HG03060 (cell line): ENCODE results near the gene TXLNB.
"Not testable (repeated sequence)": the region's sequence is repeated elsewhere in the genome, so short reads cannot be mapped to it uniquely, and the experiment has no call there.

ENCODE experiments used
- ATAC-seq: cut with Tn5 transposase; IDR thresholded peaks from one replicate; pipeline ENCODE4 v1.9.1; 2021; ENCODE audit warnings: low read depth, moderate number of reproducible peaks; ENCODE audit not compliant: unreplicated experiment

TXLNB gene

DNA sequence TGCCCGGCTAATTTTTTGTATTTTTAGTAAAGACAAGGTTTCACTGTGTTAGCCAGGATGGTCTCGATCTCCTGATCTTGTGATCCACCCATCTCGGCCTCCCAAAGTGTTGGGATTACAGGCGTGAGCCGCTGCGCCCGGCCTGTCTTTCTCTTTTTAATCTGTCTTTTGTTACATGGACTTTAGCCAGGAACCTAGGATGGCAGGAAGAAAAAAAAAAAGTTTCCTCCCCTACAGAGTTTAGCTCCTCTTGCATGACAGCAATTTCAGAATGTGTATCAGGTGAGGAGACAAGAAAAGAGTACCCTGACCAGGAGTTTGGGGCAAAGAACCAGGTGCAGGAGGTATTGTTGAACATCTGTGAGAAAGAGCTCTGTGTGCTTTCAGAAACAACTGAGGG is 21.4 kb upstream of the TXLNB start:
- ATAC-seq, result no peak

DNA sequence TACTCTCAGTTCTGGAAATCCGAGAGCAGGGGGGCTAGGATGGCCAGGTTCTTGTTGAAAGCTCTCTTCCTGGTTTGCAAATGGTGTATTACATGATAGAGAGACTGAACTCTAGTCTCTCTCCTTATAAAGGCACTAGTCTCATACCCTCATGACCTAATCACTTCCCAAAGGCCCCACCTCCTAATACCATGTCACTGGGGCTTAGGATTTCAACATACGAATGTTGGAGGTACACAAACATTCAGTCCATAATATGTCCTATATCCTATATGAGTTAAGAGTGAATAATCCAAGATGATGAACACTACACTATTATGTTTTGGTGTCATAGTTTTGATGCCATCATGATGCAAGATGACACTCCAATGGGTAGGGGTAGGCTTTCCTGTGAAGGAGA is 20.0 kb upstream of the TXLNB start:
- ATAC-seq, result no peak

DNA sequence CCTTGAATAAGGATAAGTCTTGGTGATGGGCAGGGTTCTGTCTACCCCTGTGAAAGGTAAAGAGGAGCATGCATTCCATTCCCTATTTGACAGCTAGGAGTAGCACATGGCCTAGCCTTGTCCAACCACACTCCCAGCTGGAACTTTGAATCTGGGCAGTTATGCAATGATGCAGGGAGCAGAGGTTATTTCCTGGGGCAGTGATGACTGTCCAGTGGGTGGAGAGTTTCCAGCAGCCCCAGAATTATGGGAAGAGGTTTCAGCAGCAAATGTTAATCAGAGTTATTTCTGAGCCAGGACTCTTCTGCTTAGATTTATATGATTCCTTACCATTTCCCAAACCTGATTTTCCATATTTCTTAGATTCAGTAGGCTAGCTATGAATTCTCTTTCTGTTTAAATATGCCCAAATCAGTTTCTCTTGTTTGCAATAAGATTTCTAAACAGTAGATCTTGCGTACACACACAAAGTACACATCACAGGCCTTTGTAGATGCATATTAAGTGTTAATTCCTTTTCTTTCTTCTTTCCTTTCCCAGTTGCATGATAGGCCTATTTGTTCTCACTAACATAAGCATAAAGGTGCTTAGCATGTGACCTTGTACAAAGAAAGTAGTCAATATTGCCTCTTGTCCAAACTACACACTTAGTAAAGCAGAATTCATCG is 17.3 kb upstream of the TXLNB start:
- ATAC-seq, result no peak

DNA sequence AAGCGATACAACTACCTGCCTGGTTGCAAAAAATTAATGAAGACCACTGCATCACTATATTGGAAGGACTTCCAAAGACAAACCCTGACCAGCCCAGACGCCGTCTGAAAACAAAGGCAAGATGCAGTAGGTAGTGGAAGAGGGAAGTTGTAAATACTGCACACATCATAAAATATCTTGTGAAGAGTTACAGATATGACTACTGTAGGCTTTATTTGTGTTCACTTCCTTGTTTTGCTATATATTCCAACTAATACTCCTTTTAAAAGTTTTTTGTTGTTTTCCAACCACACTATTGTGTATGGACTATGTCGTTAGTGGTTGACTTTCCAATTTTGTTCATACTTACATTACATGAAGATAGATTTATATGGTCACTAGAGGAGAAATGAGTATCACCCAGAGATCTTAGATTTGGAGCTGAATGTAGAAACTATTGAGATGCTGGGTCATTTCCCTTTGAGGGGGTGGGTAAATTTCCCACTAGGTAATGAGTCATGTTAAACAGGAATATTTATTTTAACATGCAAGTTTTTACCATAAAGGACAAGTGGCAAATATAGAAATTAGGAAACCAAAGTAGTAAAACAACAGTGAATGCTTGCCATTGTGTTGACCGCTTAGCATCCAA is 16.6 kb upstream of the TXLNB start:
- no peak for ATAC-seq

DNA sequence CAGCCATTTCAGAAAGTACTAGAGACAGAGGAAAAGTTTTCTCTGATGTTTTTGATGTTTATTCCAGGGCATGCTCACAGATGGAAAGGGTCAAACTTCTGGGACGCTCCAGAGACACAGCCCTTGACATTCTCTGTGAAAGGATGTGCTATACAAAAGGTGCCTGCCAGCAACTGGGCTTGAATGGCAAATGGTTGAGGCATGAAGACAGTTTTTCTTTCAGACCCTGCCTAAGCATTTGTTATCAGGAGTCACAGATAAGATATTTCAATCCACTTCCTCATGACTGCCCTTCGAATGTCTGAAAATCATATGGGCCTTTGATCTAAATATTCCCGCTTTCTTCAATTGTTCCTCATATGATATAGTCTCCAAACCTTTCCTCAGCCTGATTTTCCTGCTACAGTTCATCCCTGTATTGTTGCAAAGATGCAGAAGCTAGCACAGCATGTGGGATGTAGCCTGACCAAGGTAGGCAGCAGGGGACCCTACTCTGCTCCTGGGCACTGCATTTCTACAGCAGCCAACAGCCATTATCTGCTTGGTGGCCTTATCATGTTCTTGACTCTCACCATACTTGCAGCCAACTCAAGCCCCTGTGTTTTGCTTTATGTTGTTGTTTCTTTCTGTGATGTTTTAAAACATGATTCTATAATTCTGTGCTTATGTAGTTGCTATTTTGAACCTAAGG is 14.6 kb upstream of the TXLNB start:
- ATAC-seq, result no peak

DNA sequence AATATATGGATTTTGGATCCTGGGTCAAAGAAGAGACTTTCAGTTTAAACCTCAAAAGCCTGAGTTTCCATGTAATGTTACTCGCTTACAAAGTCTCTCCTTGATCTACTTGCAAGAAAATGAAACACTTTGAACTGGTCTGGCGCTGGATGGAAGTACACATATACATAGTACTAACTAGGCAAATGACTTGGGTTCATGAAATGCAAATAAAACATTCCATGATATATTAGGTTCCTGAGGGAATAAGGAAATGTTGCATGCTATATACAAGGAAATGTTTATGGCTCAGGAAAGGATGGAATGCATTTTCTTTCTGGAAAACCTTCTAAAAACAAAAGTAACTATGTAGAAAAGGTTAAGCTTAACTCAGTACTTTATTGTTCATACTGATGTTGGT is 11.4 kb upstream of the TXLNB start:
- no peak for ATAC-seq

DNA sequence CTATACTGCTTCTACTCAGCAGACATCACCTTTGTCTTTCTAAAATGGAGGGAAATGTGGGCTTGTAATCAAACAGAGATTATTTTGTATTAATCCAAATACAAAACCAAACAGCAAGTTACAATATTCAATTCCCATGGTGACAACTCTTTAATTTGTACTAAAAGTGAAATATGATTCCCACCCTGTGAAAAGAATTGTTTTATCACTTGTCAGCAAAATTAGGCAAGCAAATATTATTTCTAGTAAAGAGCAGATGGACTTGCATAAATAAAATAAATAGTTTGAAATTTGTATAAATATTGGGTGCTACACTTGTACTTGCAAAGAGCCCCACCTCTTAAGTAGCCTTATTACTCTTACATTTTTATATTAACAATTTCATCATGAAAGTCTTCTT is 6.1 kb upstream of the TXLNB start:
- no peak for ATAC-seq

DNA sequence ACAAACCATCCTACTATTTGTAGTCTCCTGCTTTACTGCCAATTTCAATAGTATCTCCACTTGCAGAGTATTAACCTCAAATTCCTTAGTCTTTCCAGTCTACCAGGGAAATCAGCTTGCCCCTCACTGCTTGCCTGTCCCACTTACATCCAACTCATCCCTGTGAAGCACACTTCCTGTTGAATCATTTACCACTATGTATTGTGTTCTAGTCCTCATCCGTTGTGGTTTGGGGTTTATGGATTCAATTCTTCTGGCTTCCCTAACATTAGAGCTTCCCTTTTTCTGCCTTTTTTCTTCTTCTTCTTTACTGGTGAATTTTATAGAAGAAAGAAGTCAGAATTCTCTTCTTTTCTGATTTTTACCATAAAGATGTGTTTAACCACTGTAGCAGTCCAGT is 5.1 kb upstream of the TXLNB start:
- no peak for ATAC-seq

DNA sequence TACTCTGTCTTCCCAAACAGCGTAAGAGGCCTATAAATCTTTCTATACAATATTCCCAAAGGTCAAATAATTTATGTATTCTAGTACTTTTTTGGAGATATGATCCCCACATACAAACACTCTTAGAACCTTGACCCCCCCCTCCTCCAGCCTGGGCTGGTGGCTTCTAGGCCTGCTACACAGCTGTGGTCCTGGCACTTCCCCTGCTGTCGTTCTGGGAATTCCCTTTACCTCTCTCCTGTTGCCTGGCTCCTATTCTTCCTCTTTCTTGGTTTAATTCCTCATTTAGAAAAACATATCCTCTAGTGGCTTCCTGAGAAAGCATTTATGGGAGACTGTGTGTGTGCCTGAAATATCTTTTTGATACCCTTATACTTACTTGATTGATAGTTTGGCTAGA is 4.1 kb upstream of the TXLNB start:
- no peak for ATAC-seq

DNA sequence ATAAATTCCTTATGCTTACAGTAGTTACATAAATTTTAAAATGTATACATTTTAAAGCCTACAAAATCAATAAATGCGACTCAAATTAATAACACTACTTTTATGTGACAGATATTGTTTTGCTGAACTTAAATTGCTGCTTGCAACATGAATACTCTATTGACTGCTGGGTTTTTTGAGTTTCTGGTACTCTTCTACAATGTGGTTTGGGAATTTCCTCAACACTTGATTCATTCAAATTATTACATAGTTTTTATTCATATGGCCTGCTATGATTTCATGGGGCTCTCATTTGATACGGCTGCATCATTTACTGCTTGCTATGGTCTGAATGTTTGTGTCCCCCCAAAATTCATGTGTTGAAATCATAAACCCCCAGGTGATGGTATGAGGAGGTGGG is 2.3 kb upstream of the TXLNB start:
- no peak for ATAC-seq

DNA sequence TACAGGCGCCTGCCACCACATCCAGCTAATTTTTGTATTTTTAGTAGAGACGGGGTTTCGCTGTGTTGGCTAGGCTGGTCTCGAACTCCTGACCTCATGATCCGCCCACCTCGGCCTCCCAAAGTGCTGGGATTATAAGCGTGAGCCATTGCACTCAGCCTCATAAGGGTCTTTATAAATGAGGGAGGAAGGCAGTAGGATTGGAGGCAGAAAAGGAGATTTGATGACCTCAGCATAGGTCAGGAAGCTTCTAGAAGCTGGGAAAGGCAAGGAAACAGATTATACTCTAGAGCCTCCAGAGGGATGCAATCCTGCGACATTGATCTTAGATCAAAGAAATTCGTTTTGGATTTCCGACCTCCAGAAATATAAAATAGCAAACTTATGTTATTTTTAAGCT is 1.4 kb upstream of the TXLNB start:
- not testable (repeated sequence) for ATAC-seq

DNA sequence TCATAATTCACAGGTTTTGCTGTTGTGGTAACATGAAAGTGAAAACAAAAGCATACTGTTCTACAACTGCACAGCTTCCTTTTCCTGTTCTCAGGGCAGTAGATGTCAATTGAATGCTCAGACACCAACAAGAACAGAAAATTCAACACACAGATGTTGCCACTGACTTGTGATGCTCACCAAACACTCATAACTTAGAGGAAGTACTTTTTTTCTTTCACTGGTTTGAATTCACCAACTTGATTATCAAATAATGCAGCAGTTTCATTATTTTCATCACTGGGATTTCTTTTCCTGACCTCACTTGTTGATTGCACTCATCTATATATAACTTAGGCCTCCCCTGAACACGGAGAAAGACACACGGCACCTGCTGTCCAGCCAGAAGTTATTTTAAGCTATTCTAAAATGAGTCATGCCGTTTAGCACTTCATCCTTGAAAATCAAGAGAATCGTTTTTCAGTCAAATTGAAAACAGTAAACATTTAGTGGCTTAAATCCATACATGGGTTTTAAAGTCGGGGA is 949 bp downstream of the TXLNB start:
- peak; percentile 74 for ATAC-seq

DNA sequence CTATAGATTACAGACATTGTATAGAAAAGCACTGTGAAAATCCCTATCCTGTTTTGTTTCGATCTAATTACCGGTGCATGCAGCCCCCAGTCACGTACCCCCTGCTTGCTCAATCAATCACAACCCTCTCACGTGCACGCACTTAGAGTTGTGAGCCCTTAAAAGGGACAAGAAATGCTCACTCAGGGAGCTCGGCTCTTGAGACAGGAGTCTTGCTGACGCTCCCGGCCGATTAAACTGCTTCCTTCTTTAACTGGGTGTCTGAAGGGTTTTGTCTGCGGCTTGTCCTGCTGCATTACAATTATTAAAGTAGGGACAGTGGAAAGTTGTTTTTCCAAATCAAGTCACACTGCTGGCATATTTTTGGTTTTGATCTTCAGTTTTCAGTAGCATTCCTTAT is 2.6 kb downstream of the TXLNB start:
- no peak for ATAC-seq

DNA sequence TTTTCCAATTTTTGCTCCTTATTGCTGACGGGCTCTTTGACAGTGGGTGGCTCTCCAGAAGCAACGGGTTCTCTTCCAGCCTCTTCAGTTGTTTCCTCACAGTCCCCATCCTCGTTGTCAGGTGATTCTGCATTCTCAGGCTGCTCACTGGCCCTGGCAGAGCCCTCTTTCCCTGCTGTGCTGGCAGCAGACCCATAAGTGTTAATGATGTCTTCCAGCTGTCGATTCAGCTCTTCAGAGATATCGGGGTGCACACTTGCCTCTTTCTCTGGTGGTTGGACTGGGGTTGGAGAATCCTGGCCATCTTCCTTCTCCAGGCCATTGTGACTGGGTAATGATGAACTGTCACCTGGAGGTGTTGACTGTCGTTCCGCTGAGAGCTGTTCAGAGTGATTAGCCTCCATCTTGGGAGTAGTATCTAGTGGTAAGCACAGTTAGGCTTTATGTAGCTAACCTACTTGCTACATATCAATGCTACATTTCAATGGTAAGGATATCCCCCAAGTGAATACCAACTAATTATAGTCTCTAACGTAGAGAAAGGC is 3.2 kb downstream of the TXLNB start:
- ATAC-seq, result no peak

DNA sequence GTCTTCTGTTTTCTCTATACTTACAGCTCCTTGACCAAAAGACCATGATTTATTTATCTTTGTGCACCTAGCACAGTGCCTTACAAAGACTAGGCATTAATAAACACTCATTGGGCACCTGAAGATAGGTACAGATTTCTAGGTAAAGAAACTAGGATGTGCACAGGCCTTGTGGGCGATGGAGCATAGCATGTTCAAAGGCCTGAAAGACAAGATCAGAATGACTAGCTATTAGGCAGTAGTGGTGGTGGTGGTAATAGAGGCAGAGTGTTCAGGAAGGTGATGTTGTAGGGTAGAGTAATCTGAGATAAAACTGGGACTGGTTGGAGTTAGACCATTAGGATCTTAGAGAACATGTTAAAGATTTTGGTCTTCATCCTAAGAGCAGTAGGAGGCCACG is 3.9 kb downstream of the TXLNB start:
- no peak for ATAC-seq

DNA sequence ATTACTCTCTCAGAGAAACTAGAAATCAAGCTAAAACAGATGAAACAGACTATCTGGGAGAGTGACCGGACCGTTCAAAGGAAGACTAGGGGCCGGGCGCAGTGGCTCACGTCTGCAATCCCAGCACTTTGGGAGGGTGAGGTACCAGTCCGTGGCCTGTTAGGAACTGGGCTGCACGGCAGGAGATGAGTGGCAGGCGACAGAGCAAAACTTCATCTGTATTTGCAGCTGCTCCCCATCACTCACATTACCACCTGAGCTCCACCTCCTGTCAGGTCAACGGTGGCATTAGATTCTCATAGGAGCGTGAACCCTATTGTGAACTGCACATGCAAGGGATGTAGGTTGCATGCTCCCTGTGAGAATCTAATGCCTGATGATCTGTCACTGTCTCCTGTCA is 5.4 kb downstream of the TXLNB start:
- not testable (repeated sequence) for ATAC-seq

DNA sequence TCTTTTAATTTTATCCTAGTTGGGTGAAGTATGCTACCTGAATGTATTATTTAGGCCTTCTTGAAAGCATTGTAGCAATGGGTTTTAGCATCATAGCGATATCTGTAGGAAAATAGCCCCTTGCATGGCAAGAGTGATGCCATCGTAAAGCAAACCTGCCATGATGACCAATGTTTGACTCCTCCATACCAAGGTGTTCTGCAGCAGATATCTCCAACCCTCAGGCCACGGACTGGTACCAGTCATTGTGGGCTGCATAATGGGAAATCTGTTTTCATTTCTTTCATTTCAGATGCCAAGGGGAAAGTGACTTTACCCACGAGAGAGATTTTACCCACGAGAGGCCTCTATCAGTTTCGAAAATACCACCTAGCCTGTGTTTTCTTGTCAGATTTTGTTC is 6.2 kb downstream of the TXLNB start:
- ATAC-seq, result no peak

DNA sequence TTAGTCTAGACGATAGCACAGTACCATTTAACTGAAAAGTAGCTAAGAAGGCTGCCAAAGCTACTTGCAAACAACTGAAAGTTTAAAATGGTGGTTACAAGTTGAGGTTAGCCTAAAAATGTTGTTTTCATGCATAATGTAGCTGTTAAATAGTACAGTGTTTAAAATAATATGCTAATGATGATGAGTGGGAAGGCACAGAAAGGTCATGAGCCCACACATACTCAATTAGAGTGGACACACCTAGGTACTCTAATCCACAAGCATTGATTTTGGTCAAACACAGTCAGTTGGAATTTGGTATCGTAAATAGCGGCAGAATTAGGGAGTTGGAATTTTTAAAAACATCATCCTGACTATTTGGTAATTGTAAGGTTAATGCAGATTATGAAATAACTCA is 7.0 kb downstream of the TXLNB start:
- no peak for ATAC-seq

DNA sequence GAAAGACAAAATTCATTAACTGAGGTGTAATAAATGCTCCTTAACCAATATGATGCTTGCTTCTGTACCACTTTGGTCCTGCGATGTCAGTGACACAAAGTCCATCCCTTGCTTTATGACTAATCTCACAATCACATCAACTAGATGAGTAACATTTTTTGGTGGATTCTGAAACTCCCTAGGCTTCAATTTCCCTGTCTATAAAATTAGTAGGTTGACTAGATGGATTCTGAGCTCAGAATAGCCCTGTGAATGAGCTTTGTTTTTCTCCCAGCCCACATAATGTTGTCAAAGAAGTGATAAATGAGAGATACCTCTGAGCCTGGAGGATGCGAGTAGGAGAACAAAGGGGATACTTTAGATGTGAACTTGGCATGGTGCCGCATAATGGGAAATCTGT is 9.1 kb downstream of the TXLNB start:
- ATAC-seq, result no peak

DNA sequence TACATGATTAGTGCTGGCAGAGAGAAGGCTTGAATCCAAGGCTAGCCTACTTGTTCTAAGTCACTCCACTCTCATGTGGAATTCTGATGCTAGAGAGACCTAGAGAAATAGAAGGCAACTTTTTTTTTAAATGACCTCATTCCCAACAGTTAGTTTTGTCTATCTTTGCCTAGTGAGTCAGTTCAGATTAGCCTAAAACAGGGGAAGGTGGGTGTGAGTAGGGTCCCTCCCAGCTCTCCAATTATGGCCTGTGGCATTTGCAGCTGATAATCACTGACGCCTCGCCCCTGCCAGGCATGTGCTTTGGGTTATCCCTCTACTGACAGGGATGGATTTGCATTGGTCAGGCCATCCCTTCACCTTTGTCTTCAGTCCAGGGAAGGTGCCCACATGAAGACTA is 13.6 kb downstream of the TXLNB start:
- no peak for ATAC-seq

DNA sequence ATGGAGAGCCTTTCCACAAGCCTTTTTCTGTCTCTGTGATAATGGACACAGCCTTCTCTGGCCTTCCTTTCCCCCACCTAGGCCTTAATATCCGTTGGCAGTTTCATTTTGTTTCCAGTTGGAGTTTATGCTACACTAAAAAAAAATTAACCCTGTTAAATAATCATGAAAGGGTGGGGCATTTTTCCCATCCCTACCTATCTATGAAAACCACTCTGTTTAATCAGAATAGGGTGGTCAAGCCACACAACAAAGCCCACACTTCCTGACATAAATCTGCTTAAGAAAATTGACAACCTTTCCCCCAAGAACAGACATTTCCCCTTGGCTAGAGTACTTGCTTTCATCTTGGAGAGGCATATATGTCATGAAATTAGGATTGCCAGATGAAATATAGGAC is 14.2 kb downstream of the TXLNB start:
- no peak for ATAC-seq

DNA sequence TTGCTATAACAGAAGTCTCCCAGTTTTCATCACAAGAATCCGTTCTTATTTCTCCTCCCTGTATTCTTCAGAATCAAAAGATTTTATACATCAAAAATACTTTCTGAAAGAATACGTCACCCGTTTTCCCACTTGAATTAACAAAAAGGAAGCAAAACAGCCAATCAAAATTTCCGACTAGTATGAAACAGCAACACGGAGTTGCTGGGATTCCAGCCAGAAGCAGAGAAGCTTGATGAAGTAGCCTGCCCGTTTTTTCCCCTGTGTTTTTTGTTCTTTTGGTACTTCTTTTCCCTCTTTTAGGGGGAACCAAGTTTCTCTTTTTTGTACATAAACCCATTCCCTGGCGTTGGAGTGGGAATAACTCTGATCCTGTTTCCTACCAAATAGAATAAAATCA is 14.6 kb downstream of the TXLNB start:
- no peak for ATAC-seq
